Tibial nerve (tissue), 3 donors: ENCODE data around the gene ZNF680.

Experiments used
- POLR2A ChIP-seq, 2 donors: fragments of 450-650 bp; IDR thresholded peaks; one replicate each; pipeline ENCODE4 v1.6.1; 2017; ENCODE audit warnings: antibody characterized with exemption in 2 of 2, mild to moderate bottlenecking in 2 of 2, moderate library complexity in 2 of 2
- TF ChIP-seq, protein P1 (sequence below), 5 experiments: fragments of 200-600 bp in 3 of 5; fragments of 450-650 bp in 2 of 5; sonication (generic) in 3 of 5; IDR thresholded peaks; one replicate each; pipeline ENCODE4 v1.5.1; 2016 to 2019; ENCODE audit warnings: antibody characterized with exemption in 5 of 5, mild to moderate bottlenecking in 3 of 5, moderate library complexity in 2 of 5

- TF ChIP-seq, protein P1, sequence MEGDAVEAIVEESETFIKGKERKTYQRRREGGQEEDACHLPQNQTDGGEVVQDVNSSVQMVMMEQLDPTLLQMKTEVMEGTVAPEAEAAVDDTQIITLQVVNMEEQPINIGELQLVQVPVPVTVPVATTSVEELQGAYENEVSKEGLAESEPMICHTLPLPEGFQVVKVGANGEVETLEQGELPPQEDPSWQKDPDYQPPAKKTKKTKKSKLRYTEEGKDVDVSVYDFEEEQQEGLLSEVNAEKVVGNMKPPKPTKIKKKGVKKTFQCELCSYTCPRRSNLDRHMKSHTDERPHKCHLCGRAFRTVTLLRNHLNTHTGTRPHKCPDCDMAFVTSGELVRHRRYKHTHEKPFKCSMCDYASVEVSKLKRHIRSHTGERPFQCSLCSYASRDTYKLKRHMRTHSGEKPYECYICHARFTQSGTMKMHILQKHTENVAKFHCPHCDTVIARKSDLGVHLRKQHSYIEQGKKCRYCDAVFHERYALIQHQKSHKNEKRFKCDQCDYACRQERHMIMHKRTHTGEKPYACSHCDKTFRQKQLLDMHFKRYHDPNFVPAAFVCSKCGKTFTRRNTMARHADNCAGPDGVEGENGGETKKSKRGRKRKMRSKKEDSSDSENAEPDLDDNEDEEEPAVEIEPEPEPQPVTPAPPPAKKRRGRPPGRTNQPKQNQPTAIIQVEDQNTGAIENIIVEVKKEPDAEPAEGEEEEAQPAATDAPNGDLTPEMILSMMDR (IDR thresholded peaks at IDR 0.05) = no peak
- no peak for TF ChIP-seq POLR2A (IDR thresholded peaks at IDR 0.05)
Observed at GRCh38 chr7:64558323-64558705, 4.6 kb downstream of the ZNF680 start.
